ENCODE results near the gene HPCAL4. TPM values are rescaled to one million over a fixed set of nuclear protein-coding genes. Genes with fewer than 3 reads are reported as not detected.
A peak's percentile ranks its signal among the peaks of the same experiment; 100 is the strongest.

HPCAL4 gene
- total and polyA plus RNA-seq, 10 of the 15 experiments (the other 5 are each of a cell fraction or from before 2014, with no cell fraction given): 0.05 to 0.18 (median 0.06) TPM; not detected in 5

DNA sequence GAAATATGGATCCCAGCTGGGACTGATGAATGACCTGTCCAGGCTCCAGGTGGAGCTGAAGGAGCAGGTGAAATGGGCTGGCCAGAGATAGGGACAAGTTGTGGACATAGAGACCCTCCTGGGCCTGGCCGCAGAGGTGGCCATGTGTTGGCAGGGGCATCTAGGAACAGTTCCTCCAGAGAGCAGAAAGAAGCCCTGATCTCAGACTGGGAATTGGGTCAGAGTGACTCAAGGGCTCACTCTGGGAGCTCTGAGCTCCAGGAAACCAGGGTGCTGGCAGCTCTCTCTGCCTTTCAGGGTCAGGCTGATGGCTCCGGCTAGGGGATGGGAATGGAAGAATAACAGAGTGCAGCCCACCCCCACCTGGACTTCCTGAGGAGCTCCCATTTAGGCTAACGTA is 22.3 kb downstream of the HPCAL4 start:
- Histone ChIP-seq H3K4me2 (ENCODE audit: control insufficient read depth, insufficient read depth) (no peak overlapping the region), H4K20me1 (ENCODE audit: control insufficient read depth, insufficient read depth) (no peaks in the 10 kb centered on the region), H3K79me2 (ENCODE audit: control insufficient read depth, insufficient read depth, low read length) (no peaks in the 10 kb centered on the region), H3K9me3 (replicated peaks; ENCODE audit: control insufficient read depth, insufficient read depth, low read length) (no peaks in the 10 kb centered on the region; the same call in 2 of the 3 replicates), H3K27me3 (replicated peaks in 1 of 2; ENCODE audit: control insufficient read depth in 2 of 2, insufficient read depth in 2 of 2, low read length in 1 of 2) (peaks cover 0 to 5% of the 10 kb centered on the region in 2 experiments; a peak in 2 of 4 replicates), H3K36me3 (ENCODE audit: control insufficient read depth in 2 of 2, insufficient read depth in 2 of 2, low read length in 1 of 2) (no peaks in the 10 kb centered on the region), H3K9ac (ENCODE audit: control insufficient read depth, insufficient read depth, low read length) (no peak overlapping the region), H3K27ac (ENCODE audit: control insufficient read depth, insufficient read depth) (no peak overlapping the region), H3K4me1 (ENCODE audit: control insufficient read depth, insufficient read depth, low read length) (peaks cover 38% of the 10 kb centered on the region), H3K4me3 (no peak overlapping the region), H2AFZ (ENCODE audit: control insufficient read depth, low read depth, low read length) (no peak overlapping the region)
- TF ChIP-seq, protein P1, sequence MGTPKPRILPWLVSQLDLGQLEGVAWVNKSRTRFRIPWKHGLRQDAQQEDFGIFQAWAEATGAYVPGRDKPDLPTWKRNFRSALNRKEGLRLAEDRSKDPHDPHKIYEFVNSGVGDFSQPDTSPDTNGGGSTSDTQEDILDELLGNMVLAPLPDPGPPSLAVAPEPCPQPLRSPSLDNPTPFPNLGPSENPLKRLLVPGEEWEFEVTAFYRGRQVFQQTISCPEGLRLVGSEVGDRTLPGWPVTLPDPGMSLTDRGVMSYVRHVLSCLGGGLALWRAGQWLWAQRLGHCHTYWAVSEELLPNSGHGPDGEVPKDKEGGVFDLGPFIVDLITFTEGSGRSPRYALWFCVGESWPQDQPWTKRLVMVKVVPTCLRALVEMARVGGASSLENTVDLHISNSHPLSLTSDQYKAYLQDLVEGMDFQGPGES (IDR thresholded peaks at IDR 0.05): no peak
- TF ChIP-seq, protein P2, sequence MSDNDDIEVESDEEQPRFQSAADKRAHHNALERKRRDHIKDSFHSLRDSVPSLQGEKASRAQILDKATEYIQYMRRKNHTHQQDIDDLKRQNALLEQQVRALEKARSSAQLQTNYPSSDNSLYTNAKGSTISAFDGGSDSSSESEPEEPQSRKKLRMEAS (IDR thresholded peaks at IDR 0.05; ENCODE audit: low read depth, low read length): no peak
- intact Hi-C loops (cut with micrococcal nuclease; ENCODE audit: unreplicated experiment) (no loop called here), in situ Hi-C loops (cut with MboI) (no loop called here)
- RAD21 ChIA-PET (ENCODE audit: unreplicated experiment): interaction anchor here (1.7 kb wide), 1 partner anchor 61 kb away, joined by 3 read pairs; no protein-coding TSS in a partner anchor
- no peak for DNase-seq (ENCODE audit: low read depth, low spot score)
- no peak for ATAC-seq
- no TSS peak for BruUV-seq (replicated peaks)
- SMC1A ChIA-PET (ENCODE audit: uncharacterized antibody, unreplicated experiment): interaction anchor here (1.0 to 1.9 kb wide), 3 partner anchors 11 to 62 kb away, joined by 3 to 4 read pairs (median 3); no protein-coding TSS in a partner anchor
- CTCF ChIA-PET: interaction anchor here (1.5 to 14.2 kb wide), 5 partner anchors 11 to 258 kb away, joined by 3 to 244 read pairs (median 36); no protein-coding TSS in a partner anchor
- no peak for FAIRE-seq
- whole genome bisulfite sequencing (ENCODE audit: insufficient coverage, insufficient replicate concordance, low lambda C conversion rate, missing lambda C conversion rate): 90% methylated on average over 3 of the region's 3 CpGs
- POLR2A ChIA-PET: interaction anchor here (0.6 kb wide), 1 partner anchor 235 kb away, joined by 3 read pairs; no protein-coding TSS in a partner anchor

DNA sequence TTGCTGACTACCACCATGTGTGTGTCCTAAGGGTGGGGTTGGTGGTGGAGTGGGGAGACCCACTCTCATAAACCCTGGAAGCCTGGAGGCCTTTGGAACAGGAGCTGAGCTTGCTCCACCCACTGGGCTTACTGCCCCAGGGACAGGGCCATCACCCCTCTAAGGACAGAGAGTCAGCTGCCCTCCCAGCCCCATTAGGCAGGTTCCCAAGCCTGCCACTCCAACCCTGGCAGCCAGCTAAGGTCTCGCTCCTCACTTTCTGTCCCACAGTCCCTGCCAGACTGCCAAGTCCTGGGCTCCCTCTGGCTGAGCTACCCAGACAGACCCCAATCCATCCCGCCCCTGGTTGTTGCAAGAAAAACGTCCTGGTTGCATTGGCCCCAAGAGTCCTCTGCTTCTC is 23.1 kb downstream of the HPCAL4 start:
- ChIA-PET SMC1A (ENCODE audit: uncharacterized antibody, unreplicated experiment) (interaction anchor here (0.8 to 1.3 kb wide), 3 partner anchors 20 to 476 kb away, joined by 3 to 5 read pairs (median 3); no protein-coding TSS in a partner anchor), RAD21 (ENCODE audit: unreplicated experiment) (interaction anchor here (0.6 to 1.7 kb wide), 3 partner anchors 9 to 61 kb away, joined by 3 to 6 read pairs (median 3); no protein-coding TSS in a partner anchor), POLR2A (no interaction called here), CTCF (interaction anchor here (0.9 to 14.2 kb wide), 11 partner anchors 12 to 476 kb away, joined by 3 to 244 read pairs (median 4); no protein-coding TSS in a partner anchor)
- in situ Hi-C loops (cut with MboI): no loop called here
- TF ChIP-seq RBBP5 (conservative IDR thresholded peaks at IDR 0.05) (no peak), FOXM1 (IDR thresholded peaks at IDR 0.05; ENCODE audit: low read depth, low read length) (no peak), PAX5 (IDR thresholded peaks at IDR 0.05; ENCODE audit: borderline replicate concordance, low read depth, low read length) (no peak), YY1 (IDR thresholded peaks at IDR 0.05; ENCODE audit: low read depth, low read length) (0 out of 2 replicates have a peak, but pooled peaks have one; percentile 1)
- FAIRE-seq (no peak), DNase-seq (ENCODE audit: low read depth, low spot score) (no peak), ATAC-seq (no peak)
- peaks cover 38% of the 10 kb centered on the region for H3K4me1 ChIP-seq (ENCODE audit: control insufficient read depth, insufficient read depth, low read length)
- no peak overlapping the region for H3K4me2 ChIP-seq (ENCODE audit: control insufficient read depth, insufficient read depth)
- no TSS peak for BruUV-seq (replicated peaks)
- no peak overlapping the region for H3K4me3 ChIP-seq
- H4K20me1 ChIP-seq (ENCODE audit: control insufficient read depth, insufficient read depth): no peaks in the 10 kb centered on the region
- no peaks in the 10 kb centered on the region for H3K36me3 ChIP-seq (ENCODE audit: control insufficient read depth in 2 of 2, insufficient read depth in 2 of 2, low read length in 1 of 2)
- intact Hi-C loops (cut with micrococcal nuclease; ENCODE audit: unreplicated experiment): no loop called here
- H2AFZ ChIP-seq (ENCODE audit: control insufficient read depth, low read depth, low read length): no peak overlapping the region
- no peaks in the 10 kb centered on the region for H3K79me2 ChIP-seq (ENCODE audit: control insufficient read depth, insufficient read depth, low read length)
- H3K27ac ChIP-seq (ENCODE audit: control insufficient read depth, insufficient read depth): no peak overlapping the region
- peaks cover 0 to 5% of the 10 kb centered on the region in 2 experiments; a peak in 2 of 4 replicates for H3K27me3 ChIP-seq (replicated peaks in 1 of 2; ENCODE audit: control insufficient read depth in 2 of 2, insufficient read depth in 2 of 2, low read length in 1 of 2)
- 97% methylated on average over 3 of the region's 3 CpGs for WGBS (ENCODE audit: insufficient coverage, insufficient replicate concordance, low lambda C conversion rate, missing lambda C conversion rate)
- H3K9ac ChIP-seq (ENCODE audit: control insufficient read depth, insufficient read depth, low read length): no peak overlapping the region
- H3K9me3 ChIP-seq (replicated peaks; ENCODE audit: control insufficient read depth, insufficient read depth, low read length): no peaks in the 10 kb centered on the region; the same call in 2 of the 3 replicates

Measured in GM12878 (cell line).